CD14-positive monocyte (primary cell): ENCODE results near the gene IPO9. TPM values are rescaled to one million over a fixed set of nuclear protein-coding genes. Genes with fewer than 3 reads are reported as not detected.

ENCODE experiments used
- DNase-seq, 3 donors: peaks; one replicate each; pipeline ENCODE4 v3.0.0-alpha.2; 2011 to 2022
- H2AFZ ChIP-seq: 2 replicates; pipeline ENCODE4 v1.6.0; 2012; ENCODE audit warnings: mild to moderate bottlenecking, low read depth, low read length, inconsistent platforms; ENCODE audit not compliant: insufficient read depth, poor library complexity, severe bottlenecking
- H3K27ac ChIP-seq, 2 donors: 1 replicate in 1 of 2; 2 replicates in 1 of 2; pipeline ENCODE4 v1.5.1; 2012 to 2013; ENCODE audit warnings: low read length in 2 of 2, control low read depth in 1 of 2, inconsistent platforms in 1 of 2, low read depth in 1 of 2, mild to moderate bottlenecking in 1 of 2
- H3K27me3 ChIP-seq, 2 donors: one replicate each; pipeline versions ENCODE4 v1.6.0 to v1.6.1; 2011 to 2013; ENCODE audit warnings: low read length in 2 of 2; ENCODE audit not compliant: control insufficient read depth in 2 of 2, insufficient read depth in 2 of 2
- H3K36me3 ChIP-seq, 2 donors: replicated peaks in 1 of 2; 1 replicate in 1 of 2; 2 replicates in 1 of 2; pipeline versions ENCODE4 v1.5.1 to v1.6.1; 2012 to 2013; ENCODE audit warnings: low read length in 2 of 2, control low read depth in 1 of 2, inconsistent platforms in 1 of 2, mild to moderate bottlenecking in 1 of 2; ENCODE audit not compliant: insufficient read depth in 2 of 2, control insufficient read depth in 1 of 2
- H3K4me1 ChIP-seq, 2 donors: 1 replicate in 1 of 2; 2 replicates in 1 of 2; pipeline versions ENCODE4 v1.5.1 to v1.6.1; 2012 to 2013; ENCODE audit warnings: low read length in 2 of 2, control low read depth in 1 of 2, inconsistent platforms in 1 of 2, mild to moderate bottlenecking in 1 of 2, moderate library complexity in 1 of 2; ENCODE audit not compliant: insufficient read depth in 2 of 2, control insufficient read depth in 1 of 2
- H3K4me2 ChIP-seq: replicated peaks from 2 replicates; pipeline ENCODE3; 2012; ENCODE audit warnings: low read length, moderate library complexity, mild to moderate bottlenecking; ENCODE audit not compliant: poor library complexity, severe bottlenecking; ENCODE audit errors: extremely low read depth
- H3K4me3 ChIP-seq, 3 experiments: fragments of 200-600 bp in 1 of 3; sonication (generic) in 1 of 3; replicated peaks in 1 of 3; 1 replicate in 2 of 3; 2 replicates in 1 of 3; pipeline ENCODE4 v1.5.1; 2011 to 2013; ENCODE audit warnings: low read length in 3 of 3, mild to moderate bottlenecking in 3 of 3, control low read depth in 2 of 3, low read depth in 2 of 3, inconsistent platforms in 1 of 3, moderate library complexity in 1 of 3
- H3K79me2 ChIP-seq: 2 replicates; pipeline ENCODE4 v1.6.0; 2012; ENCODE audit warnings: mild to moderate bottlenecking, control low read depth, inconsistent platforms, low read length, moderate library complexity; ENCODE audit not compliant: insufficient read depth
- H3K9ac ChIP-seq: 2 replicates; pipeline ENCODE4 v1.6.0; 2017; ENCODE audit warnings: low read length, mild to moderate bottlenecking; ENCODE audit not compliant: insufficient read depth, poor library complexity, severe bottlenecking
- H3K9me3 ChIP-seq, 2 donors: replicated peaks in 1 of 2; 1 replicate in 1 of 2; 2 replicates in 1 of 2; pipeline versions ENCODE4 v1.5.1 to v1.6.1; 2012 to 2013; ENCODE audit warnings: low read length in 2 of 2, control low read depth in 1 of 2; ENCODE audit not compliant: control insufficient read depth in 1 of 2, insufficient read depth in 1 of 2
- H4K20me1 ChIP-seq: 2 replicates; pipeline ENCODE4 v1.6.0; 2012; ENCODE audit warnings: mild to moderate bottlenecking, low read length, control low read depth, moderate library complexity; ENCODE audit not compliant: insufficient read depth
- H3K27ac Mint-ChIP-seq, 7 donors: one replicate each; pipeline ENCODE4 v1.8.0; 2020; ENCODE audit warnings: mild to moderate bottlenecking in 7 of 7, mixed read lengths in 7 of 7, moderate library complexity in 6 of 7, inconsistent platforms in 2 of 7
- H3K27me3 Mint-ChIP-seq, 3 donors: one replicate each; pipeline ENCODE4 v1.8.0; 2021 to 2022; ENCODE audit warnings: low read depth in 3 of 3, mild to moderate bottlenecking in 3 of 3, mixed read lengths in 3 of 3, moderate library complexity in 3 of 3, inconsistent platforms in 1 of 3
- H3K36me3 Mint-ChIP-seq, 2 donors: one replicate each; pipeline ENCODE4 v1.8.0; 2020; ENCODE audit warnings: mixed read lengths in 2 of 2, inconsistent platforms in 1 of 2, mild to moderate bottlenecking in 1 of 2
- H3K4me1 Mint-ChIP-seq: one replicate; pipeline ENCODE4 v1.8.0; 2020; ENCODE audit warnings: mild to moderate bottlenecking, mixed read lengths
- H3K4me3 Mint-ChIP-seq, 2 donors: one replicate each; pipeline ENCODE4 v1.8.0; 2020; ENCODE audit warnings: mild to moderate bottlenecking in 2 of 2, mixed read lengths in 2 of 2, moderate library complexity in 1 of 2
- H3K9me3 Mint-ChIP-seq, 7 donors: one replicate each; pipeline ENCODE4 v1.8.0; 2020 to 2022; ENCODE audit warnings: mixed read lengths in 7 of 7, mild to moderate bottlenecking in 6 of 7, moderate library complexity in 6 of 7, inconsistent platforms in 2 of 7
- CTCF ChIP-seq: fragments of 200-600 bp; IDR thresholded peaks from one replicate; pipeline ENCODE4 v1.8.0; 2022; ENCODE audit warnings: antibody characterized with exemption, mild to moderate bottlenecking
- WGBS: methylation state at CpG from one replicate; pipeline ENCODE4 v1.1.5; 2013; ENCODE audit warnings: missing lambda C conversion rate; ENCODE audit not compliant: insufficient coverage; 5-methylcytosine and 5-hydroxymethylcytosine counted together
- intact Hi-C, 2 donors: fragments of 100-400 bp; cut with micrococcal nuclease; formaldehyde crosslinking; loops; one replicate each; pipeline versions ENCODE4 v1.15.0 to v1.15.1; 2023
- polyA plus RNA-seq, 3 donors: library from polyadenylated mRNA; depleted of rRNA in 1 of 3; unstranded in 2 of 3; stranded (reverse) in 1 of 3; fragments of 300-500 nt in 2 of 3; fragments of >200 nt in 1 of 3; fragmentation: Illumina TruSeq in 2 of 3; gene quantifications; 1 replicate in 2 of 3; 2 replicates in 1 of 3; pipeline ENCODE4 v1.2.3, GENCODE V29; 2012 to 2021

IPO9 gene
- polyA plus RNA-seq, 3 donors, result 11.3 to 12.6 (median 12.0) TPM

GRCh38 chr1:201902198-201902597 is 73.2 kb downstream of the IPO9 start:
- Mint-ChIP-seq H3K36me3 (no peaks in the 10 kb centered on the region), H3K27me3 (peaks cover 3 to 5% (median 4%) of the 10 kb centered on the region in 3 donors), H3K4me3 (no peak overlapping the region), H3K4me1 (no peaks in the 10 kb centered on the region), H3K27ac (no peak overlapping the region), H3K9me3 (no peaks in the 10 kb centered on the region)
- no peak for TF ChIP-seq CTCF
- WGBS, result 83% methylated on average over 1 of the region's 3 CpGs
- Histone ChIP-seq H3K4me2 (no peak overlapping the region), H3K4me1 (no peaks in the 10 kb centered on the region), H3K79me2 (no peaks in the 10 kb centered on the region), H3K9me3 (no peaks in the 10 kb centered on the region), H3K27me3 (no peaks in the 10 kb centered on the region), H4K20me1 (no peaks in the 10 kb centered on the region), H3K9ac (no peak overlapping the region), H3K27ac (no peak overlapping the region), H3K36me3 (no peaks in the 10 kb centered on the region), H3K4me3 (no peak overlapping the region), H2AFZ (no peak overlapping the region)
- no peak for DNase-seq
- intact Hi-C loops, result no loop called here

GRCh38 chr1:201903135-201903534 is 74.2 kb downstream of the IPO9 start:
- Mint-ChIP-seq H3K36me3 (no peaks in the 10 kb centered on the region), H3K27me3 (peaks cover 3 to 4% (median 3%) of the 10 kb centered on the region in 3 donors), H3K4me3 (no peak overlapping the region), H3K9me3 (no peaks in the 10 kb centered on the region), H3K4me1 (no peaks in the 10 kb centered on the region), H3K27ac (no peak overlapping the region)
- no peak for DNase-seq
- intact Hi-C loops, result no loop called here
- Histone ChIP-seq H3K4me2 (no peak overlapping the region), H4K20me1 (no peaks in the 10 kb centered on the region), H3K27me3 (no peaks in the 10 kb centered on the region), H3K9ac (no peak overlapping the region), H3K27ac (no peak overlapping the region), H2AFZ (no peak overlapping the region), H3K4me3 (no peak overlapping the region), H3K36me3 (no peaks in the 10 kb centered on the region), H3K9me3 (no peaks in the 10 kb centered on the region), H3K79me2 (no peaks in the 10 kb centered on the region), H3K4me1 (no peaks in the 10 kb centered on the region)
- 96% methylated on average over 5 of the region's 5 CpGs for WGBS
- no peak for TF ChIP-seq CTCF
